GM12865 (cell line): ENCODE results near the gene ASTN2.
"Not testable (repeated sequence)": the region's sequence is repeated elsewhere in the genome, so short reads cannot be mapped to it uniquely, and the experiment has no call there.

Experiments used
- DNase-seq: peaks from one replicate; pipeline ENCODE4 v3.0.0; 2010; ENCODE audit warnings: low read depth
- H3K4me3 ChIP-seq: 2 replicates; pipeline ENCODE4 v1.5.1; 2011; ENCODE audit warnings: mild to moderate bottlenecking, low read depth, low read length, control low read depth
- CTCF ChIP-seq: IDR thresholded peaks from 2 replicates; pipeline ENCODE4 v1.5.1; 2011; ENCODE audit warnings: low read length, control low read depth, low read depth, inconsistent platforms; ENCODE audit not compliant: insufficient read depth; ENCODE audit errors: missing control alignments

Gene ASTN2

GRCh38 chr9:116849721-116850120 is 565.1 kb downstream of the ASTN2 start:
- DNase-seq: no peak
- H3K4me3 ChIP-seq: no peak overlapping the region
- no peak for TF ChIP-seq CTCF

- H3K4me3 ChIP-seq: no peak overlapping the region
- TF ChIP-seq CTCF: no peak
- no peak for DNase-seq
Measured at GRCh38 chr9:116844621-116845020, 570.2 kb downstream of the ASTN2 start.

GRCh38 chr9:116843863-116844620 is 570.8 kb downstream of the ASTN2 start:
- no peak for TF ChIP-seq CTCF
- DNase-seq: no peak
- no peak overlapping the region for H3K4me3 ChIP-seq

DNA sequence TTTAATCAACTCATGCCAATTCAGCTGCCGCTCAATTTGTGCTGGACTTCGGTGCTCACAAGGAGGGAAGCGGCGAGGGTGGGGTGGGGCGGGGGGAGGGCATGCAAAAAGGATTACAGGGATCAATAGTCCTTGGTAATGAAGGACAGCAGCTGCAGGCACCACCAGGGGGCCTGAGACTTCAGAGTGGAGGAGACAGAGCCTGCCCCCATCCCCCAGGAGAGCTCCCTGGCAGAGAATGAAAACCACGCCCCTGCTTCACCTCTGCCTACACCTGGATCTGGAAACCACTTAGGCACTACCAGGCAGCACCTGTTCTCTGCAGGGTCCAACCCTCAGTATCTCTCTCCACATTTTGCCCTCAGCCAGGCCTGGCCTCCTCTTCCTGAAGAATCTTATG is 572.2 kb downstream of the ASTN2 start:
- no peak for DNase-seq
- no peak overlapping the region for H3K4me3 ChIP-seq

DNA sequence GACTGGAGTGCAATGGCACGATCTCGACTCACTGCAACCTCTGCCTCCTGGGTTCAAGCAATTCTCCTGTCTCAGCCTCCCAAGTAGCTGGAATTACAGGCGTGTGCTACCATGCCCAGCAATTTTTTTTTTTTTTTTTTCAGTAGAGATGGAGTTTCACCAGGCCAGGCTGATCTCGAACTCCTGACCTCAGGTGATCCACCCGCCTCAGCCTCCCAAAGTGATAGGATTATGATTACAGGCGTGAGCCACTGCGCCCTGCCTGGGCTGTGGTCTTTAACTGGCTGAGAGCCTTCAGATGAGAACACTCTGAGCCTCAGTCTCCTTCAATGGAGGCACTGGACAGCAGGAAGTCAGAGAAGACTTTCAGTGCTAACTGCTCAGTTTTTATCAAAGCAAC is 576.4 kb downstream of the ASTN2 start:
- not testable (repeated sequence) for H3K4me3 ChIP-seq, DNase-seq

More for the DNA sequence above, 572.2 kb downstream of the ASTN2 start:
- no peak for TF ChIP-seq CTCF

GRCh38 chr9:116837018-116837989 is 577.6 kb downstream of the ASTN2 start:
- no peak for TF ChIP-seq CTCF
- DNase-seq: no peak

GRCh38 chr9:116830321-116830720 is 584.5 kb downstream of the ASTN2 start:
- DNase-seq, H3K4me3 ChIP-seq: not testable (repeated sequence)

More at GRCh38 chr9:116837018-116837989, 577.6 kb downstream of the ASTN2 start:
- H3K4me3 ChIP-seq: no peak overlapping the region
